HG03457 (cell line): ENCODE measurements around the gene RIN1.
"Not testable (repeated sequence)": the region's sequence is repeated elsewhere in the genome, so short reads cannot be mapped to it uniquely, and the experiment has no call there.

ENCODE experiments used
- ATAC-seq: cut with Tn5 transposase; IDR thresholded peaks from one replicate; pipeline ENCODE4 v1.9.1; 2021; ENCODE audit warnings: moderate number of reproducible peaks; ENCODE audit not compliant: unreplicated experiment

RIN1 gene

GRCh38 chr11:66321606-66322005, 14.6 kb downstream of the RIN1 start:
- ATAC-seq = no peak

- ATAC-seq = not testable (repeated sequence)
Observed at GRCh38 chr11:66320748-66321147, 15.5 kb downstream of the RIN1 start.

- not testable (repeated sequence) for ATAC-seq
Observed at GRCh38 chr11:66320289-66320688, 15.9 kb downstream of the RIN1 start.

- ATAC-seq = no peak
Observed at GRCh38 chr11:66318600-66318970, 17.6 kb downstream of the RIN1 start.

- no peak for ATAC-seq
Observed at GRCh38 chr11:66317723-66318599, 18.3 kb downstream of the RIN1 start.

GRCh38 chr11:66317322-66317722, 18.9 kb downstream of the RIN1 start:
- no peak for ATAC-seq

GRCh38 chr11:66316849-66317251, 19.4 kb downstream of the RIN1 start, which contains the start of gene CD248:
Gene CD248 (minus strand): TSS chr11:66317044. CDS start chr11:66317027, 17 bp downstream.
- no peak for ATAC-seq

GRCh38 chr11:66315921-66316811, 20.1 kb downstream of the RIN1 start:
- ATAC-seq = no peak

- no peak for ATAC-seq
Observed at GRCh38 chr11:66315498-66315885, 20.7 kb downstream of the RIN1 start.

- no peak for ATAC-seq
Observed at GRCh38 chr11:66314561-66315497, 21.4 kb downstream of the RIN1 start.

GRCh38 chr11:66314186-66314501, 22.1 kb downstream of the RIN1 start:
- no peak for ATAC-seq

- ATAC-seq = no peak
Observed at GRCh38 chr11:66313321-66314185, 22.7 kb downstream of the RIN1 start.

GRCh38 chr11:66312549-66313320, 23.5 kb downstream of the RIN1 start:
- peak; percentile 45 for ATAC-seq

- peak; percentile 47 for ATAC-seq
Observed at GRCh38 chr11:66311965-66312548, 24.2 kb downstream of the RIN1 start.

GRCh38 chr11:66311470-66311964, 24.7 kb downstream of the RIN1 start:
- no peak for ATAC-seq

- ATAC-seq = not testable (repeated sequence)
Observed at GRCh38 chr11:66310803-66311440, 25.3 kb downstream of the RIN1 start.

- ATAC-seq = no peak
Observed at GRCh38 chr11:66310324-66310723, 25.9 kb downstream of the RIN1 start.

- no peak for ATAC-seq
Observed at GRCh38 chr11:66309475-66309874, 26.8 kb downstream of the RIN1 start.
